ENCODE data around the gene CELF2.

The CELF2 gene

GRCh38 chr10:11141571-11142091 is 124.0 kb downstream of the CELF2 start:
- no peak for TF ChIP-seq CTCF (conservative IDR thresholded peaks at IDR 0.05; ENCODE audit: control insufficient read depth, insufficient read depth, low read depth, low read length)
- H3K4me3 ChIP-seq (ENCODE audit: control insufficient read depth, low read depth, low read length) = no peak overlapping the region

GRCh38 chr10:11142777-11143176 is 125.1 kb downstream of the CELF2 start:
- TF ChIP-seq CTCF (conservative IDR thresholded peaks at IDR 0.05; ENCODE audit: control insufficient read depth, insufficient read depth, low read depth, low read length) = no peak
- no peak for DNase-seq (ENCODE audit: low read depth)
- no peak overlapping the region for H3K4me3 ChIP-seq (ENCODE audit: control insufficient read depth, low read depth, low read length)

More at GRCh38 chr10:11141571-11142091, 124.0 kb downstream of the CELF2 start:
- no peak for DNase-seq (ENCODE audit: low read depth)

GRCh38 chr10:11143242-11143641 is 125.6 kb downstream of the CELF2 start:
- no peak overlapping the region for H3K4me3 ChIP-seq (ENCODE audit: control insufficient read depth, low read depth, low read length)

GRCh38 chr10:11144626-11145494 is 127.2 kb downstream of the CELF2 start:
- TF ChIP-seq CTCF (conservative IDR thresholded peaks at IDR 0.05; ENCODE audit: control insufficient read depth, insufficient read depth, low read depth, low read length) = no peak
- H3K4me3 ChIP-seq (ENCODE audit: control insufficient read depth, low read depth, low read length) = no peak overlapping the region
- DNase-seq (ENCODE audit: low read depth) = no peak

More at GRCh38 chr10:11143242-11143641, 125.6 kb downstream of the CELF2 start:
- no peak for DNase-seq (ENCODE audit: low read depth)
- no peak for TF ChIP-seq CTCF (conservative IDR thresholded peaks at IDR 0.05; ENCODE audit: control insufficient read depth, insufficient read depth, low read depth, low read length)

- no peak for DNase-seq (ENCODE audit: low read depth)
- H3K4me3 ChIP-seq (ENCODE audit: control insufficient read depth, low read depth, low read length) = no peak overlapping the region
- TF ChIP-seq CTCF (conservative IDR thresholded peaks at IDR 0.05; ENCODE audit: control insufficient read depth, insufficient read depth, low read depth, low read length) = no peak
These were observed 127.8 kb downstream of the CELF2 start for GRCh38 chr10:11145495-11145855.

- no peak overlapping the region for H3K4me3 ChIP-seq (ENCODE audit: control insufficient read depth, low read depth, low read length)
- TF ChIP-seq CTCF (conservative IDR thresholded peaks at IDR 0.05; ENCODE audit: control insufficient read depth, insufficient read depth, low read depth, low read length) = no peak
- peak; percentile 48 for DNase-seq (ENCODE audit: low read depth)
These were observed 128.9 kb downstream of the CELF2 start for GRCh38 chr10:11146402-11147171.

Data from fibroblast of mammary gland (primary cell).